Non-pigmented ciliary epithelial cell (primary cell): ENCODE results near the gene HBA2.
"Not testable (repeated sequence)": the region's sequence is repeated elsewhere in the genome, so short reads cannot be mapped to it uniquely, and the experiment has no call there.

Experiments used
- DNase-seq: peaks from one replicate; pipeline ENCODE4 v3.0.0-alpha.2; 2010; ENCODE audit warnings: low read depth

HBA2 gene

DNA sequence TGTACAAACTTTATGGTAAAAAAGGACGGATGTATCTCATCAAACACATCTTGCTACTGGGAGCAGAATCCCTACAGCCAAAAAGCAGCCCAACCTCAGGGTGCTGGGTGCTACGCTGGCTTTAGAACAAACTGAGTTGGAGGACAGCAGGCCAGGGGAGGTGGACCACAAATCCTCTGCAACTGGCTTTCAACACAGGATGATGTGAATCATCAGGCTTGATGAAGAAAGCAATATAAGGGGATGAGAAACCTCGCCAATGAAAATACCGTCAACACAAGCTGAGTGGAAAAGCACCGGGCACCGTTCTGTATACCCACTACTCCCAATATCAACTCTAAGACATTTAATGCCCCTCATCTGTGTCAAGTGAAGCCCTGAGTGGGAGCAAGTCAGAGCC, 21.8 kb downstream of the HBA2 start:
- DNase-seq, result no peak

DNA sequence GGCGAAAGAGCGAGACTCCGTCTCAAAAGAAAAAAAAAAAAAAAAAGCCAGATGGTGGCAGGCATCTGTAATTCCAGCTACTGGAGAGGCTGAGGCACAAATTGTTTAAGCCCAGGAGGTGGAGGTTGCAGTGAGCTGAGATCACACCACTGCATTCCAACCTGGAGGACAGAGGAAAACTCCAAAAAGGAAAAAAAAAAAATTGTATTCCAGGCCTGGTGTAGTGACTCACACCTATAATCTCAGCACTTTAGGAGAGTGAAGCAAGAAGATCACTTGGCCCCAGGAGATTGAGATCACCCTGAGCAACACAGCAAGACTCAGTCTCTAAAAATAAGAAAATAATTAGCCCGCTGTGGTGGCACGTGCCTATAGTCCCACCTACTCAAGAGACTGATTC, 27.7 kb downstream of the HBA2 start:
- peak; percentile 51 for DNase-seq

GRCh38 chr16:203246-203645, 30.6 kb downstream of the HBA2 start:
- DNase-seq, result no peak

DNA sequence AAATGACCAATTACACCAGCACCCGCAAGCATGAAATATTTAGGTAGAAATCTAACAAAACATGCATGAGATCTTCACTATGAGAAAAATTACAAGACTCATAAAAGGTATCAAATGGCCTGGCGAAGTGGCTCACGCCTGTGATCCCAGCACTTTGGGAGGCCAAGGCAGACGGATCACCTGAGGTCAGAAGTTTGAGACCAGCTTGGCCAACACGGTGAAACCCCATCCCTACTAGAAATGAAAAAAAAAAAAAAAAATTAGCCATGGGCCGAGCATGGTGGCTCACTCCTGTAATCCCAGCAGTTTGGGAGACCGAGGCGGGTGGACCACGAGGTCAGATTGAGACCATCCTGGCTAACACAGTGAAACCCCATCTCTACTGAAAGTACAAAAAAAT, 31.4 kb downstream of the HBA2 start:
- not testable (repeated sequence) for DNase-seq

DNA sequence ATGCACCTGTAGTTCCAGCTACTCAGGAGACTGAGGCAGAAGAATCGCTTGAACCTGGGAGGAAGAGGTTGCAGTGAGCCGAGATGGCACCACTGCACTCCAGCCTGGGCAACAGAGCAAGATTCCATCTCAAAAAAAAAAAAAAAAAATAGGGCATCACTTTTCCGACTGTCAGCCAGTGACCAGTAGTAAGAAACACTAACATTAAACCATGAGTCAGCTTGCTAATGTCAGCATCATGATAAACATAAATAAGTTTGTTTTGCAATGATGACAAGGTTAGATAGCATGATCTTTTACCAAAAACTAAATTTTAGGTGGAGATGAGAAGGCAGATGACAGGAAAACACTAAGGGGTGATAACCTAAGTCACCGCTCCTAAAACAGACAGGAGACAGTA, 36.7 kb downstream of the HBA2 start:
- not testable (repeated sequence) for DNase-seq

DNA sequence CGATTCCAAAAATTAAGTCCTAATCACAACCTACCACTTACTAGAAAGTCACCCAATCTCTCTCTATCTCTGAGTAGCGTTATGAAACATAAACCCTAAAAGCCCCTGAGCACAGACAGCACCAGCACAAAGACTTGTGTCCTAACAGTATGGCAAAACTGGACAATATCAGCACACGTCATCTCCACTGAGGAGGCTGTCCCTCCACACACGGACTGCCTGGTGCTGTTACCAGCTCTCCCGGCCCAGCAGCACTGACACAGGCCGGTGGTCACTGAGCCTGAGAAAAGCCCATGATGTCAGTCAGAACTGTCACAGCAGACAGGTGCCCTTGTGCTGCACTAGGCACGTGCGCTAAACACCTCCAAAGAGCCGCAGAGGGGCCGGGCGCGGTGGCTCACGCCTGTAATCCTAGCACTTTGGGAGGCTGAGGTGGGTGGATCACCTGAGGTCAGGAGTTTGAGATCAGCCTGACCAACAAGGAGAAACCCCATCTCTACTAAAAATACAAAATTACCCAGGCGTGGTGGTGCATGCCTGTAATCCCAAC, 39.0 kb downstream of the HBA2 start:
- DNase-seq, result not testable (repeated sequence)

DNA sequence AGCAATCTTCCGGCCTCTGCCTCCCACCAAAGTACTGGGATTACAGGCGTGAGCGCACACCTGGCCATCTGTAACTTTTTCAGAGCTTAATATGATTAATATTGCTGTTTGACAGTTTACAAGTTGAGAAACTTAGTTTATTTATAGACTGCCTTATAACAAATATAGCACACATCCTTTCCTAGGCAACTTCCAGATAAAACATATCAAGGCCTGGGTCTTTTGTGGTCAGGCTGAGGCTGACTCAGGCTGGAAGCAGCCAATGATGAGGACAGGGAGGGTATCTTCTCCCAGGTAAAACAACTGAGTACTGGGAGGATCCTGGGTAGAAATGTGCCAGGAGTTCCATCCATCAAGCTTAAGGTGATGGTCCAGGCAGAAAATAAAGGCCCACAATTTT, 40.3 kb downstream of the HBA2 start:
- DNase-seq, result no peak

- DNase-seq, result no peak
These were observed 47.3 kb downstream of the HBA2 start for GRCh38 chr16:220021-220420.
